VCaP (cell line): ENCODE results near the gene ETV5.
"Not testable (repeated sequence)": the region's sequence is repeated elsewhere in the genome, so short reads cannot be mapped to it uniquely, and the experiment has no call there.

ENCODE experiments used
- H3K27ac ChIP-seq: fragments of 450-650 bp; 2 replicates; pipeline ENCODE4 v1.5.1; 2017
- CTCF ChIP-seq: fragments of 450-650 bp; conservative IDR thresholded peaks from 2 replicates; pipeline ENCODE4 v1.5.1; 2017; ENCODE audit warnings: mild to moderate bottlenecking, moderate library complexity

Gene ETV5

GRCh38 chr3:186038360-186038759, 70.5 kb downstream of the ETV5 start:
- TF ChIP-seq CTCF: no peak
- no peak overlapping the region for H3K27ac ChIP-seq

GRCh38 chr3:186035277-186035676, 73.6 kb downstream of the ETV5 start:
- no peak for TF ChIP-seq CTCF
- H3K27ac ChIP-seq: no peak overlapping the region

- no peak overlapping the region for H3K27ac ChIP-seq
- no peak for TF ChIP-seq CTCF
These were observed 76.6 kb downstream of the ETV5 start for GRCh38 chr3:186032321-186032720.

GRCh38 chr3:186025993-186026392, 82.9 kb downstream of the ETV5 start:
- not testable (repeated sequence) for H3K27ac ChIP-seq

- TF ChIP-seq CTCF: no peak
- H3K27ac ChIP-seq: no peak overlapping the region
These were observed 83.7 kb downstream of the ETV5 start for GRCh38 chr3:186025161-186025560.

GRCh38 chr3:186024210-186024609, 84.7 kb downstream of the ETV5 start:
- no peak overlapping the region for H3K27ac ChIP-seq
- no peak for TF ChIP-seq CTCF

- no peak overlapping the region for H3K27ac ChIP-seq
- no peak for TF ChIP-seq CTCF
These were observed 86.0 kb downstream of the ETV5 start for GRCh38 chr3:186022931-186023330.

GRCh38 chr3:186021673-186022362, 87.1 kb downstream of the ETV5 start:
- TF ChIP-seq CTCF: no peak
- H3K27ac ChIP-seq: no peak overlapping the region

- H3K27ac ChIP-seq: not testable (repeated sequence)
These were observed 87.6 kb downstream of the ETV5 start for GRCh38 chr3:186021250-186021649.

- H3K27ac ChIP-seq: not testable (repeated sequence)
These were observed 89.6 kb downstream of the ETV5 start for GRCh38 chr3:186019288-186019687.
